ENCODE measurements around the gene GAMT.

- TF ChIP-seq EZH2 (IDR thresholded peaks at IDR 0.05) (no peak), POLR2AphosphoS5 (IDR thresholded peaks at IDR 0.05; ENCODE audit: borderline replicate concordance, low read depth, low read length) (no peak)
Measured at GRCh38 chr19:1422360-1422759, 21.0 kb upstream of the GAMT start.

Data from SK-N-MC (cell line).